ENCODE data around the gene SPON1.

DNA sequence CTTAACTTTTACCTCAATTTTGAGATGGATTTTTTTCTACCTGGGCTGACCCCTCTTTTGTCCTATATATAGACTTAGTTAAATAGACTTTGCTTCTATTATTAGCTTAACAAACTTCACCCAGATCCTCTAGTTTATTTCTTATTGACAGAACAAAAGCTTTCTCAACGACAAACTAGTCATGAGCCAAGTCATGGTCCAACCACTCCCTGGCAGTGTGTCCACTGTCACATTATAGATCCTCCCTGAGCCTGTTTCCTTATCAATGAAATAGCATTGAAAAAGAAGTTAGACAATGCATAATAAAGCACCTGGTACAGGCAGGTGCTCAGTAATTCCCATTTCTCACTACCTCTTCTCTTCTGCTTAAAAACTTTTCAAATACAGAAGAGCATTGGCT lies 155.1 kb downstream of the SPON1 start:
- no peak for TF ChIP-seq EZH2 (IDR thresholded peaks at IDR 0.05; ENCODE audit: insufficient read depth, poor library complexity, severe bottlenecking)
- no peak for TF ChIP-seq EZH2phosphoT487 (IDR thresholded peaks at IDR 0.05; ENCODE audit: insufficient read depth, low read depth)

All from GM23248 (cell line).